GM23248 (cell line): Measurements from ENCODE around the gene IQSEC1.

Source experiments
- EZH2 ChIP-seq: fragments of 200-600 bp; sonication (generic); IDR thresholded peaks from 2 replicates; pipeline ENCODE4 v1.6.1; 2018; ENCODE audit warnings: antibody characterized with exemption, mild to moderate bottlenecking; ENCODE audit not compliant: insufficient read depth, poor library complexity, severe bottlenecking
- EZH2phosphoT487 ChIP-seq: fragments of 200-600 bp; sonication (generic); IDR thresholded peaks from 2 replicates; pipeline ENCODE4 v1.6.1; 2018; ENCODE audit warnings: antibody characterized with exemption, moderate library complexity, mild to moderate bottlenecking, low read depth; ENCODE audit not compliant: insufficient read depth

GRCh38 chr3:13005301-13005700 is 67.9 kb downstream of the IQSEC1 start:
- TF ChIP-seq EZH2 (no peak), EZH2phosphoT487 (no peak)
